ENCODE measurements around the gene ASGR1.

GRCh38 chr17:7138800-7139381 lies 40.3 kb downstream of the ASGR1 start:
- no peak for TF ChIP-seq USF1 (IDR thresholded peaks at IDR 0.05)
- TF ChIP-seq RAD21 (IDR thresholded peaks at IDR 0.05; ENCODE audit: low read depth) = no peak
- no peak for TF ChIP-seq NFIC (IDR thresholded peaks at IDR 0.05)
- no peak for TF ChIP-seq MAX (IDR thresholded peaks at IDR 0.05)
- no peak for TF ChIP-seq FOXM1 (IDR thresholded peaks at IDR 0.05; ENCODE audit: borderline replicate concordance, low read depth)
- TF ChIP-seq TCF12 (IDR thresholded peaks at IDR 0.05; ENCODE audit: low read depth) = no peak
- TF ChIP-seq TAF1 (IDR thresholded peaks at IDR 0.05; ENCODE audit: low read depth) = no peak
- TF ChIP-seq ZBTB7A (IDR thresholded peaks at IDR 0.05; ENCODE audit: low read depth) = no peak
- no peak for TF ChIP-seq CEBPB (IDR thresholded peaks at IDR 0.05)

All from Ishikawa (cell line).